ENCODE results near the gene ZRANB1.

ZRANB1 gene

GRCh38 chr10:125008689-125009638 is 67.0 kb downstream of the ZRANB1 start:
- DNase-seq: no peak

GRCh38 chr10:125009661-125010161 is 67.8 kb downstream of the ZRANB1 start:
- DNase-seq: no peak

- DNase-seq: no peak
These were observed 68.4 kb downstream of the ZRANB1 start for GRCh38 chr10:125010362-125010761.

- DNase-seq: no peak
These were observed 69.4 kb downstream of the ZRANB1 start for GRCh38 chr10:125011171-125011925.

- no peak for DNase-seq
These were observed 70.2 kb downstream of the ZRANB1 start for GRCh38 chr10:125011926-125012705.

- no peak for DNase-seq
These were observed 71.1 kb downstream of the ZRANB1 start for GRCh38 chr10:125012851-125013528.

- DNase-seq: no peak
These were observed 71.6 kb downstream of the ZRANB1 start for GRCh38 chr10:125013529-125013872.

GRCh38 chr10:125014086-125014830 is 72.3 kb downstream of the ZRANB1 start:
- no peak for DNase-seq

- DNase-seq: no peak
These were observed 73.0 kb downstream of the ZRANB1 start for GRCh38 chr10:125014836-125015355.

- no peak for DNase-seq
These were observed 73.5 kb downstream of the ZRANB1 start for GRCh38 chr10:125015356-125015944.

- DNase-seq: no peak
These were observed 74.2 kb downstream of the ZRANB1 start for GRCh38 chr10:125016123-125016522.

- no peak for DNase-seq
These were observed 74.8 kb downstream of the ZRANB1 start for GRCh38 chr10:125016611-125017202.

- DNase-seq: no peak
These were observed 75.8 kb downstream of the ZRANB1 start for GRCh38 chr10:125017547-125018298.

- no peak for DNase-seq
These were observed 76.7 kb downstream of the ZRANB1 start for GRCh38 chr10:125018576-125019143.

- no peak for DNase-seq
These were observed 78.5 kb downstream of the ZRANB1 start for GRCh38 chr10:125020386-125020785.

- no peak for DNase-seq
These were observed 78.9 kb downstream of the ZRANB1 start for GRCh38 chr10:125020871-125021270.

GRCh38 chr10:125021686-125022344 is 79.9 kb downstream of the ZRANB1 start:
- DNase-seq: no peak

GRCh38 chr10:125022671-125023070 is 80.7 kb downstream of the ZRANB1 start:
- no peak for DNase-seq

GRCh38 chr10:125023255-125023654 is 81.3 kb downstream of the ZRANB1 start:
- peak; percentile 35 for DNase-seq
